ENCODE measurements around the gene SCFD1. TPM values are rescaled to one million over a fixed set of nuclear protein-coding genes. Genes with fewer than 3 reads are reported as not detected.
A peak's percentile ranks its signal among the peaks of the same experiment; 100 is the strongest.
"Not testable (repeated sequence)": the region's sequence is repeated elsewhere in the genome, so short reads cannot be mapped to it uniquely, and the experiment has no call there.

Gene SCFD1
- 10 to 100 TPM; 33.6 to 40.8 (median 37.1) TPM for total RNA-seq

GRCh38 chr14:30621940-30622830 lies at the start of gene SCFD1:
Gene SCFD1, plus strand, starts transcription at chr14:30622319. Its CDS starts 20 bp downstream, at chr14:30622339.
- peak; percentile 92 to 99 for DNase-seq (ENCODE audit: low spot score in 2 of 2)
- WGBS, 2 donors = 0% methylated on average over 27 to 28 of the region's 35 CpGs
- peak within 1 kb of the TSS; percentile 59 for H3K4me3 ChIP-seq (ENCODE audit: low read depth, poor library complexity, severe bottlenecking)
- TF ChIP-seq CTCF (IDR thresholded peaks at IDR 0.05) = no peak
- peak in 1 of 2 donors; percentile 78 for TF ChIP-seq POLR2A (IDR thresholded peaks at IDR 0.05)
- intact Hi-C loops (cut with DNase I; ENCODE audit: low total_unique reads) = no loop called here

GRCh38 chr14:30572771-30573170 lies 49.3 kb upstream of the SCFD1 start:
- WGBS, 2 donors = 93 to 98% methylated on average over 1 of the region's 1 CpG
- intact Hi-C loops (cut with DNase I; ENCODE audit: low total_unique reads) = no loop called here
- H3K4me3 ChIP-seq (ENCODE audit: low read depth, poor library complexity, severe bottlenecking) = no peak overlapping the region
- DNase-seq (ENCODE audit: low spot score in 2 of 2) = no peak
- no peak for TF ChIP-seq CTCF (IDR thresholded peaks at IDR 0.05)
- TF ChIP-seq POLR2A (IDR thresholded peaks at IDR 0.05) = no peak

- WGBS, 2 donors = 69 to 81% methylated on average over 5 of the region's 5 CpGs
- H3K4me3 ChIP-seq (ENCODE audit: low read depth, poor library complexity, severe bottlenecking) = no peak overlapping the region
- intact Hi-C loops (cut with DNase I; ENCODE audit: low total_unique reads) = no loop called here
- no peak for DNase-seq (ENCODE audit: low spot score in 2 of 2)
- no peak for TF ChIP-seq CTCF (IDR thresholded peaks at IDR 0.05)
- no peak for TF ChIP-seq POLR2A (IDR thresholded peaks at IDR 0.05)
Observed at GRCh38 chr14:30573226-30573814, 48.8 kb upstream of the SCFD1 start.

GRCh38 chr14:30573966-30574365 lies 48.2 kb upstream of the SCFD1 start:
- intact Hi-C loops (cut with DNase I; ENCODE audit: low total_unique reads) = no loop called here
- WGBS, 2 donors = 80 to 88% methylated on average over 2 of the region's 2 CpGs
- DNase-seq (ENCODE audit: low spot score in 2 of 2) = no peak
- no peak for TF ChIP-seq CTCF (IDR thresholded peaks at IDR 0.05)
- no peak for TF ChIP-seq POLR2A (IDR thresholded peaks at IDR 0.05)
- no peak overlapping the region for H3K4me3 ChIP-seq (ENCODE audit: low read depth, poor library complexity, severe bottlenecking)

- DNase-seq (ENCODE audit: low spot score in 2 of 2); intact Hi-C loops (cut with DNase I; ENCODE audit: low total_unique reads); H3K4me3 ChIP-seq (ENCODE audit: low read depth, poor library complexity, severe bottlenecking): not testable (repeated sequence)
- WGBS, 2 donors = 91 to 92% methylated on average over 3 of the region's 3 CpGs
Observed at GRCh38 chr14:30574777-30575176, 47.3 kb upstream of the SCFD1 start.

- H3K4me3 ChIP-seq (ENCODE audit: low read depth, poor library complexity, severe bottlenecking); intact Hi-C loops (cut with DNase I; ENCODE audit: low total_unique reads); DNase-seq (ENCODE audit: low spot score in 2 of 2): not testable (repeated sequence)
- 100% methylated on average over 1 of the region's 1 CpG for WGBS, 2 donors
Observed at GRCh38 chr14:30576333-30576732, 45.8 kb upstream of the SCFD1 start.
